Tibial nerve (tissue), 4 donors: ENCODE measurements around the gene SYTL1. TPM values are rescaled to one million over a fixed set of nuclear protein-coding genes. Genes with fewer than 3 reads are reported as not detected.

Source experiments
- DNase-seq, 2 donors: peaks; one replicate each; pipeline ENCODE4 v3.0.0-alpha.2; 2019; ENCODE audit warnings: low spot score in 2 of 2
- H3K27ac ChIP-seq, 4 donors: fragments of 200-600 bp; sonication (generic) in 3 of 4; one replicate each; pipeline ENCODE4 v1.5.1; 2017 to 2019; ENCODE audit warnings: mild to moderate bottlenecking in 1 of 4
- H3K27me3 ChIP-seq, 2 donors: fragments of 200-600 bp; sonication (generic) in 1 of 2; one replicate each; pipeline versions ENCODE4 v1.5.1 to v1.6.0; 2017 to 2019
- H3K36me3 ChIP-seq, 3 donors: fragments of 200-600 bp; sonication (generic); one replicate each; pipeline ENCODE4 v1.5.1; 2018 to 2019
- H3K4me1 ChIP-seq, 4 donors: fragments of 200-600 bp; sonication (generic) in 3 of 4; one replicate each; pipeline ENCODE4 v1.5.1; 2017 to 2019
- H3K4me3 ChIP-seq, 4 donors: fragments of 200-600 bp; sonication (generic) in 3 of 4; one replicate each; pipeline ENCODE4 v1.5.1; 2017 to 2019; ENCODE audit warnings: mild to moderate bottlenecking in 1 of 4, moderate library complexity in 1 of 4
- H3K9me3 ChIP-seq, 4 donors: fragments of 200-600 bp; sonication (generic) in 3 of 4; one replicate each; pipeline ENCODE4 v1.5.1; 2017 to 2019
- CTCF ChIP-seq, 5 experiments: fragments of 200-600 bp in 3 of 5; fragments of 450-650 bp in 2 of 5; sonication (generic) in 3 of 5; IDR thresholded peaks; one replicate each; pipeline ENCODE4 v1.5.1; 2016 to 2019; ENCODE audit warnings: antibody characterized with exemption in 5 of 5, mild to moderate bottlenecking in 3 of 5, moderate library complexity in 2 of 5
- EP300 ChIP-seq, 2 donors: sonication (generic); formaldehyde crosslinking; IDR thresholded peaks; one replicate each; pipeline ENCODE4 v1.6.1; 2017; ENCODE audit warnings: antibody characterized with exemption in 2 of 2, mild to moderate bottlenecking in 1 of 2
- POLR2A ChIP-seq, 2 donors: fragments of 450-650 bp; IDR thresholded peaks; one replicate each; pipeline ENCODE4 v1.6.1; 2017; ENCODE audit warnings: antibody characterized with exemption in 2 of 2, mild to moderate bottlenecking in 2 of 2, moderate library complexity in 2 of 2
- WGBS, 2 donors: methylation state at CpG; one replicate each; pipeline ENCODE4 v1.1.5; 2018; 5-methylcytosine and 5-hydroxymethylcytosine counted together
- total RNA-seq, 4 donors: library from RNA; depleted of rRNA; stranded (reverse); fragments of >200 nt; gene quantifications; one replicate each; pipeline ENCODE4 v1.1.0, GENCODE V29; 2016

Gene SYTL1
- total RNA-seq, 4 donors from 2014 or later: 1.2 to 2.7 (median 1.7) TPM

GRCh38 chr1:27399251-27400025 is 57.6 kb downstream of the SYTL1 start:
- H3K9me3 ChIP-seq: no peaks in the 10 kb centered on the region
- H3K36me3 ChIP-seq: no peaks in the 10 kb centered on the region
- peaks cover 0 to 72% (median 30%) of the 10 kb centered on the region in 4 donors for H3K4me1 ChIP-seq
- TF ChIP-seq POLR2A (IDR thresholded peaks at IDR 0.05) (no peak), CTCF (IDR thresholded peaks at IDR 0.05) (no peak), EP300 (IDR thresholded peaks at IDR 0.05) (no peak)
- no peak for DNase-seq
- WGBS, 2 donors: 40 to 42% methylated on average over 13 to 19 of the region's 19 CpGs
- no peak overlapping the region for H3K27ac ChIP-seq
- no peaks in the 10 kb centered on the region for H3K27me3 ChIP-seq
- no peak overlapping the region for H3K4me3 ChIP-seq

GRCh38 chr1:27400082-27400962 is 58.5 kb downstream of the SYTL1 start:
- no peak for DNase-seq
- WGBS, 2 donors: 27 to 36% methylated on average over 13 of the region's 13 CpGs

GRCh38 chr1:27400963-27401341 is 59.1 kb downstream of the SYTL1 start:
- DNase-seq: no peak
- Histone ChIP-seq H3K27me3 (no peaks in the 10 kb centered on the region), H3K27ac (no peak overlapping the region), H3K4me3 (no peak overlapping the region), H3K4me1 (peaks cover 0 to 78% (median 39%) of the 10 kb centered on the region in 4 donors), H3K9me3 (no peaks in the 10 kb centered on the region), H3K36me3 (peaks cover 0 to 2% (median 0%) of the 10 kb centered on the region in 3 donors)
- 88% methylated on average over 5 of the region's 5 CpGs for WGBS, 2 donors
- no peak for TF ChIP-seq POLR2A (IDR thresholded peaks at IDR 0.05)
- TF ChIP-seq EP300 (IDR thresholded peaks at IDR 0.05): no peak
- TF ChIP-seq CTCF (IDR thresholded peaks at IDR 0.05): no peak

More at GRCh38 chr1:27400082-27400962, 58.5 kb downstream of the SYTL1 start:
- H3K27ac ChIP-seq: no peak overlapping the region
- H3K27me3 ChIP-seq: no peaks in the 10 kb centered on the region
- TF ChIP-seq CTCF (IDR thresholded peaks at IDR 0.05): no peak
- TF ChIP-seq EP300 (IDR thresholded peaks at IDR 0.05): no peak
- no peak for TF ChIP-seq POLR2A (IDR thresholded peaks at IDR 0.05)
- H3K9me3 ChIP-seq: no peaks in the 10 kb centered on the region
- no peaks in the 10 kb centered on the region for H3K36me3 ChIP-seq
- peaks cover 0 to 78% (median 39%) of the 10 kb centered on the region in 4 donors for H3K4me1 ChIP-seq
- no peak overlapping the region for H3K4me3 ChIP-seq

GRCh38 chr1:27402349-27402754 is 60.5 kb downstream of the SYTL1 start:
- H3K36me3 ChIP-seq: peaks cover 4 to 16% (median 6%) of the 10 kb centered on the region in 3 donors
- H3K27ac ChIP-seq: peak overlapping the region in 3 of 4 donors; percentile 79 to 90 (median 86)
- peak; percentile 73 to 80 for DNase-seq
- TF ChIP-seq POLR2A (IDR thresholded peaks at IDR 0.05): no peak
- TF ChIP-seq CTCF (IDR thresholded peaks at IDR 0.05): peak; percentile 58 to 80 (median 75)
- TF ChIP-seq EP300 (IDR thresholded peaks at IDR 0.05): peak in 1 of 2 donors; percentile 70
- H3K9me3 ChIP-seq: no peaks in the 10 kb centered on the region
- WGBS, 2 donors: 23% methylated on average over 8 of the region's 8 CpGs
- H3K4me3 ChIP-seq: no peak overlapping the region
- peaks cover 0 to 85% (median 41%) of the 10 kb centered on the region in 4 donors for H3K4me1 ChIP-seq
- H3K27me3 ChIP-seq: no peaks in the 10 kb centered on the region
